ENCODE results near the gene TMEM221.
A peak's percentile ranks its signal among the peaks of the same experiment; 100 is the strongest.

TMEM221 gene

DNA sequence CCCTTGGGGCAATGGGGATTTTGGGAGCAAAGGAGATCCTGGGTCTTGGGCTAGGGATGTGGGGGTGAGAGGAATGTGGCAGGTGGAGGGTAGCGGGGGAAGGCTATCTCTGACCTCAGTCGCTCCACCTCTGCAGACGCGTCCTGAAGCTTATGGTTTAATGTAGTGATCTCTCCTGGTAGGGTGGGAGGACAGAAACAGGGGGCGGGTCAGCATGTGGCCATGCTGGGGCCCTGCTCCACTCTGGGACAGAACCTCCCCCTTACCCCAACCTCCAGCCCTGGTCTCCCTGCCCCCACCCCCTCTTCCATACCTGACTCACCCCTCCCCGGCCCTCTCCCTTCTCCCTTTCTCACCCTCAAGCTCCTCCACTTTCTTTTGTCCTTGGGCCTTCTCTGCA, 44.5 kb downstream of the TMEM221 start:
- Histone ChIP-seq H3K79me2 (ENCODE audit: insufficient read depth, low read length) (peaks cover 28% of the 10 kb centered on the region), H4K20me1 (ENCODE audit: insufficient read depth, low read length) (no peaks in the 10 kb centered on the region), H2AFZ (ENCODE audit: low read depth, low read length) (no peak overlapping the region), H3K9ac (ENCODE audit: low read depth, low read length) (peak overlapping the region; percentile 64), H3K36me3 (ENCODE audit: insufficient read depth, low read length) (peaks cover 14% of the 10 kb centered on the region), H3K27ac (ENCODE audit: low read length) (peak overlapping the region; percentile 94), H3K9me3 (ENCODE audit: insufficient read depth, low read length, severe bottlenecking) (no peaks in the 10 kb centered on the region), H3K4me2 (ENCODE audit: insufficient read depth, low read length) (peak overlapping the region; percentile 92), H3K4me1 (ENCODE audit: insufficient read depth, low read length) (peaks cover 44% of the 10 kb centered on the region), H3K4me3 (ENCODE audit: low read depth in 1 of 2, low read length in 2 of 2) (peak overlapping the region in 1 of 2 experiments; percentile 72; a peak in 2 of 4 replicates), H3K27me3 (ENCODE audit: insufficient read depth, low read length, poor library complexity) (no peaks in the 10 kb centered on the region)
- TF ChIP-seq EZH2 (IDR thresholded peaks at IDR 0.05; ENCODE audit: borderline replicate concordance, low read depth, low read length, severe bottlenecking): no peak
- TF ChIP-seq, protein P1, sequence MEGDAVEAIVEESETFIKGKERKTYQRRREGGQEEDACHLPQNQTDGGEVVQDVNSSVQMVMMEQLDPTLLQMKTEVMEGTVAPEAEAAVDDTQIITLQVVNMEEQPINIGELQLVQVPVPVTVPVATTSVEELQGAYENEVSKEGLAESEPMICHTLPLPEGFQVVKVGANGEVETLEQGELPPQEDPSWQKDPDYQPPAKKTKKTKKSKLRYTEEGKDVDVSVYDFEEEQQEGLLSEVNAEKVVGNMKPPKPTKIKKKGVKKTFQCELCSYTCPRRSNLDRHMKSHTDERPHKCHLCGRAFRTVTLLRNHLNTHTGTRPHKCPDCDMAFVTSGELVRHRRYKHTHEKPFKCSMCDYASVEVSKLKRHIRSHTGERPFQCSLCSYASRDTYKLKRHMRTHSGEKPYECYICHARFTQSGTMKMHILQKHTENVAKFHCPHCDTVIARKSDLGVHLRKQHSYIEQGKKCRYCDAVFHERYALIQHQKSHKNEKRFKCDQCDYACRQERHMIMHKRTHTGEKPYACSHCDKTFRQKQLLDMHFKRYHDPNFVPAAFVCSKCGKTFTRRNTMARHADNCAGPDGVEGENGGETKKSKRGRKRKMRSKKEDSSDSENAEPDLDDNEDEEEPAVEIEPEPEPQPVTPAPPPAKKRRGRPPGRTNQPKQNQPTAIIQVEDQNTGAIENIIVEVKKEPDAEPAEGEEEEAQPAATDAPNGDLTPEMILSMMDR (IDR thresholded peaks at IDR 0.05; ENCODE audit: borderline replicate concordance, extremely low read depth, low read length, poor library complexity, severe bottlenecking): no peak
- ATAC-seq (ENCODE audit: insufficient read depth, low read depth) (no peak), DNase-seq (no peak)

DNA sequence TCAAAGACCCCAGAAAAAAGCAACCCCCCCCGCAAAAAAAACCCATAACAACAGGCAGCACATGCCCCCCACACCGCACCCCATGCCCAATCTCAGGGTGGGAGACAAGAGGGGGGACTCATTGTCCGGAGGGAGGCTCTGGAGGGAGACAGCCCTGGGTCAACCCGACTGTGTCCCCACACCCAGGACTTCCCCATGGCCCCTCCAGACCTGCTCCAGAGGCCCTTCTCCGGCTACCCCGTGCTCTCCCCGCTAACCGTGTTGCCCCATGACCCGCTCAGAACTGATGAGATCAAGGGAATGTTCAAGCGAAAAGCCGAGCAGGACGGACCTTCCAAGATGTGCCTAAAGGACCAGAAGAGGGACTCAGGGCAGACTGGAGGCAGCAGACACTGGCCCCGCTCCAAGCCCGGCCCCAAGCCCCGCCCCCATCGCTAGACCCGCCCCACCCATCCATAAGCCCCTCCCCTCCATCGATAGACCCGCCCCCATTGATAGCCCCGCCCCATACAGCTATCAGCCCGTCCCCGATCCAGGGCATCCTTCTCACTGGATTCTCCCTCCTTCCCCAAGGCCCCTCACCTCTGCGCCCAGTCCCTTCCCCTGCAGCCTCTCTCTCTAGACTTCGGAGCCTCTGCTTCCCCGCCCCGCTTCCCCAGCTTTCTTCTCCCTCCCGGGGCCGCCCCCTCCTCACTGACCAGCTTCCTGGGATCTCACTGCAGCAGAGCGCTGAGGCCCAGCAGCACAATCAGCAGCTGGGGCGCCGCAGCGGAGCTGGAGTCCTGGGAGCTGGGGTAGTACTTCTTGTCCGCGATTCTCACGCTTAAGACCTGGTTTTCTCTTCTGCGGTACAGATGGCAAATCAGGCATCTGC, 45.2 kb downstream of the TMEM221 start:
- H3K27ac ChIP-seq (ENCODE audit: low read length): no peak overlapping the region
- H3K9me3 ChIP-seq (ENCODE audit: insufficient read depth, low read length, severe bottlenecking): no peaks in the 10 kb centered on the region
- no peaks in the 10 kb centered on the region for H3K27me3 ChIP-seq (ENCODE audit: insufficient read depth, low read length, poor library complexity)
- TF ChIP-seq, protein P1 (IDR thresholded peaks at IDR 0.05; ENCODE audit: borderline replicate concordance, extremely low read depth, low read length, poor library complexity, severe bottlenecking): no peak
- no peak for TF ChIP-seq EZH2 (IDR thresholded peaks at IDR 0.05; ENCODE audit: borderline replicate concordance, low read depth, low read length, severe bottlenecking)
- H3K36me3 ChIP-seq (ENCODE audit: insufficient read depth, low read length): peaks cover 14% of the 10 kb centered on the region
- ATAC-seq (ENCODE audit: insufficient read depth, low read depth): no peak
- H3K4me3 ChIP-seq (ENCODE audit: low read depth in 1 of 2, low read length in 2 of 2): no peak overlapping the region
- peak; percentile 20 for DNase-seq
- H4K20me1 ChIP-seq (ENCODE audit: insufficient read depth, low read length): no peaks in the 10 kb centered on the region
- H3K79me2 ChIP-seq (ENCODE audit: insufficient read depth, low read length): peaks cover 28% of the 10 kb centered on the region
- H3K4me2 ChIP-seq (ENCODE audit: insufficient read depth, low read length): no peak overlapping the region
- H3K9ac ChIP-seq (ENCODE audit: low read depth, low read length): no peak overlapping the region
- H3K4me1 ChIP-seq (ENCODE audit: insufficient read depth, low read length): peaks cover 44% of the 10 kb centered on the region
- H2AFZ ChIP-seq (ENCODE audit: low read depth, low read length): no peak overlapping the region

DNA sequence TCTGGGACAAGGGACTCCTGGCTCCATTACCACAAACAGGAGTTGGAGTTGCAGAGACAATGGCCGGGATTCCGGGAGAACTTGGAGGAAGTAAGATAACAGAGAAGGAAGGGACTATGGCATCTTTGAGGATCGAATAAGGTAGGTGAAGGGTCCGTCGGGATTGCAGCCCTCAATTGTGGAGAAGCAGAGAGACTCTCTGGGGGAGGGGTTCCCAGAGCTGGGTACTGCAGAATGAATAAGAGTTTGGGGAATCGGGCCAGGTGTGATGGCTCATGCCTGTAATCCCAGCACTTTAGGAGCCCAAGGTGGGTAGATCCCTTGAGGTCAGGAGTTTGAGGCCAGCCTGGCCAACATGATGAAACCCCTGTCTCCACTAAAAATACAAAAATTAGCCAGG, 46.8 kb downstream of the TMEM221 start:
- H3K79me2 ChIP-seq (ENCODE audit: insufficient read depth, low read length): peaks cover 26% of the 10 kb centered on the region
- no peak overlapping the region for H3K4me2 ChIP-seq (ENCODE audit: insufficient read depth, low read length)
- H3K27me3 ChIP-seq (ENCODE audit: insufficient read depth, low read length, poor library complexity): no peaks in the 10 kb centered on the region
- H3K27ac ChIP-seq (ENCODE audit: low read length): no peak overlapping the region
- no peak overlapping the region for H3K4me3 ChIP-seq (ENCODE audit: low read depth in 1 of 2, low read length in 2 of 2)
- no peak overlapping the region for H2AFZ ChIP-seq (ENCODE audit: low read depth, low read length)
- H3K4me1 ChIP-seq (ENCODE audit: insufficient read depth, low read length): peaks cover 29% of the 10 kb centered on the region
- H3K36me3 ChIP-seq (ENCODE audit: insufficient read depth, low read length): peaks cover 14% of the 10 kb centered on the region
- no peak overlapping the region for H3K9ac ChIP-seq (ENCODE audit: low read depth, low read length)
- no peak for TF ChIP-seq EZH2 (IDR thresholded peaks at IDR 0.05; ENCODE audit: borderline replicate concordance, low read depth, low read length, severe bottlenecking)
- TF ChIP-seq, protein P1 (IDR thresholded peaks at IDR 0.05; ENCODE audit: borderline replicate concordance, extremely low read depth, low read length, poor library complexity, severe bottlenecking): no peak
- DNase-seq: no peak
- H4K20me1 ChIP-seq (ENCODE audit: insufficient read depth, low read length): no peaks in the 10 kb centered on the region
- ATAC-seq (ENCODE audit: insufficient read depth, low read depth): no peak
- no peaks in the 10 kb centered on the region for H3K9me3 ChIP-seq (ENCODE audit: insufficient read depth, low read length, severe bottlenecking)

Data from DND-41 (cell line).